ENCODE measurements around the gene CCDC177. TPM values are rescaled to one million over a fixed set of nuclear protein-coding genes. Genes with fewer than 3 reads are reported as not detected.
"Not testable (repeated sequence)": the region's sequence is repeated elsewhere in the genome, so short reads cannot be mapped to it uniquely, and the experiment has no call there.

CCDC177 gene
- polyA plus RNA-seq, 4 donors = 0.06 to 0.13 (median 0.07) TPM; not detected in 1

DNA sequence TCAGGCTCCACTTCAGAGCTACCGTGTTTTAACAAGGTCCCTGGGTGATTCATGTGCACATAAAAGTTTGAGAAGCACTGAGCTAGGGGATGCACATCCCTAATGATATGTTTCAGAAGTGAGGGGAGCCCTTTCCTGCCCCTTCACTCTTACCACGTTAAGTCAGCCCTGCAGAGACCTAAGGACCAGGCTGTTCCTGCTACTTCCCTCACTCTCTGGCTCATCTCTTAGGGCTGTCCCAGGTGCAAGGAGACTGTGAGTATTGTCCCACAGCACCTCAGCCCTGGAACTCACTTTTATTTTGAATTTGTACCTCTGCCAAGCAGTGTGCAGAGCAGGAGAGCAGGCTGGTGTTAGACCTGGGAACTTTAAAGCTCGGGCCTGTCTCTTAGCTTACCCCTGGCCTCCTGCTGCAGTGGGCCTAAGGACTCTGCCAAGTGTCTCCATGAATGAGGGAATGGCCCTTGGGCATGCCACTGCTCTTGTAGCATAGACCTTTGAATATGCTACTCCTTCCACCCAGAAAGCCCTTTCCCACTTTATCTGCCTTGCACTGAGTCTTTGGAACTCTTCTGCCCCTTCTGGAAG, 25.7 kb upstream of the CCDC177 start:
- DNase-seq (ENCODE audit: low read depth in 4 of 4, low spot score in 3 of 4) = no peak

DNA sequence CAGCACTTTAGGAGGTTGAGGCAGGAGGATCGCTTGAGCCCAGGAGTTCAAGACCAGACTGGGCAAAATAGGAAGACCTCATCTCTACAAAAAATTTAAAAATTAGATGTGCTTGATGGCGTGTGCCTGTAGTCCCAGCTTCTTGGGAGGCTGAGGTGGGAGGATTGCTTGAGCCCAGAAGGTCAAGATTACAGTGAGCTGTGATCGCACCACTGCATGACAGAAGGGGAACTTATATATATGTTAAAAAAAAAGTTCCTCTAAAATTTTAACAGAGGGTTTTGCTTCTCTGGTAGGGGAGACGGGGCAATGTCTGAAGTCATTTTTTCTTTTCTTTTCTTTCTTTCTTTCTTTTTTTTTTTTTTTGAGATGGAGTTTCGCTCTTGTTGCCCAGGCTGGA, 24.8 kb upstream of the CCDC177 start:
- DNase-seq (ENCODE audit: low read depth in 4 of 4, low spot score in 3 of 4) = not testable (repeated sequence)

DNA sequence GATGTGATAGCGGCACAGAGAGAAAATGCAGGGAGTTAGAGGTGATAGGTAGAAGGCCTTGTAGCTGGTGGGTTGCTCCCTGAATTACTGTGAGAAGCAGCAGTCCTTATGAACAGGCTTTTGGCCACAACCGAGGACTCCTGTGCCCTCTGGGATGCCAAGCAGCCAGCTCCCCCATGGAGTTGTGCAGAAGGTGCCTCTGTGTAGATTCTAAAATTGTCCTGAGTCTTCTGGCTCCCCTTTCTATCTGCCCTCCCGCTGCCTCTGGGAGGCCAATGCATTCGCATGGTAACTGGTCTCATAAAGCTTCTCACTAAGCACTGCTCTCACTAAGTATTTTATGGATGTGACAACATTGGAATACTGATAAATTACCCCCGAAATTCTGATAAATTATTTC, 20.7 kb upstream of the CCDC177 start:
- DNase-seq (ENCODE audit: low read depth in 4 of 4, low spot score in 3 of 4) = no peak

DNA sequence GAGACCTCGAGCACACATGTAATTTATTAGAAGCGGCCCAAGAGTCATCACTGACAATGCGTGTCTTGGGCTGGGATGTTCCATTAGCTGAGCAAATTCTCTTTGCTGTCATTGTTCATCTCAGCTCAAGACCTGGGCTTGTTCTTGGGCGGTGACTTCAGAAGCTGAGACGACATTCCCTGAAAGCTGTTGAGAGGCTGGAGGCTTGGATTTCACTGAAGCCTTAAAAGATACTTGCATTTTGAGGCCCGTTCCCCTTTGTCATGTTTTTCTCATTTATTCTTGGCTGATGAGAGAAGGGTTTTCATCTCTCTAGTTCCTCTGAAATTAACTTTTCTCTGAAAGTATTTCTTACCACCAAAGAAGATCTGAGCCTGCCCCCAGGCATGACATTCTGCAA, 20.2 kb upstream of the CCDC177 start:
- DNase-seq (ENCODE audit: low read depth in 4 of 4, low spot score in 3 of 4) = no peak

DNA sequence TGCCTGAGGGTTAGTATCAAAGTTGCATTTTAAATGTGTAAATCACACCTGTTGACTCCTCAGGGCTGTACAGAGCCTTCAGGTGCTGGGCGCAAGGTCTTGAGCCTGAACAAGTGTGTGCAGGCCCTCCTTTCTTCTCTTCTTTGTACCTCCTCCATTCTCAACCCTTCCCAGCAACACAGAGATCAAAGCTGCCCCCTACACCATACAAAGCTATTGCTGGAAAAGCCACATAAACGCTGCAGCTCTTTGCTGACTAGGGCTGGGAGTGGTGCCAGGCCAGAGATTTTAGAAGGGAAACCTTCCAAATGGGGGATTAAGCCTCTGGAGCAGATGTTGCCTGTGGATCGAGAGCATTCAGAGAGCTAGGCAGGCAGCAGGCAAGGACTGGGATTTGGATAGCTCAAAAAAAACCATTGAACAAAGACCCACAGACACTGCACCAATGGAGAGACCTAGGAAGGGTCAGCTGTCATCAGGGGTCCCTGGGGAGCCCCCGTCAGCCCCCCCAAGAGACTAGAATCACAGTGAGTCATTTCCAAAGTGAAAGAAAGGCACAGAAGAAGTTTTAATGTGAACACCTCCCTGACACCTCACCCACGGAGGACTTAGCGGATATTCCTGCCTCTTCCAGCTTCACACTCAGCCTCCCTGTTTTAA, 18.5 kb upstream of the CCDC177 start:
- DNase-seq (ENCODE audit: low read depth in 4 of 4, low spot score in 3 of 4) = no peak

DNA sequence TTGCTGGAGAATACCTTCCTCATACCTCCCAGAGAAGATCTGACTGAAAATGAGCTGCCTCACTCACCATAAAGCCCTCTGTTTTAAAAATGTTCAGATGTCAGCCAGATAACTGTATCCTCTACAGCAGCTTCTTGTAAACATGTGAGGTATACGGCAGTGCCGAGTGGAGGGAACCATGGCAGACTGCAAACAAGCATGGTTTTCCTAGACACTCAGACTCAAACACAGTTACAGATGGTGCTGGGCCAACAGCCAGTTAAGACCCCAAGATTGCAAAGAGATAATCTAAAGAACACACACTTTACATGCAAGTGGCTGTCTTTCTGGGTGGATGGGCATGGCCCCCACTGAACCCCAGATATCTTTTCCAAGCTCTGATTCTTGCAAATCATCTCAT, 16.6 kb upstream of the CCDC177 start:
- DNase-seq (ENCODE audit: low read depth in 4 of 4, low spot score in 3 of 4) = no peak

DNA sequence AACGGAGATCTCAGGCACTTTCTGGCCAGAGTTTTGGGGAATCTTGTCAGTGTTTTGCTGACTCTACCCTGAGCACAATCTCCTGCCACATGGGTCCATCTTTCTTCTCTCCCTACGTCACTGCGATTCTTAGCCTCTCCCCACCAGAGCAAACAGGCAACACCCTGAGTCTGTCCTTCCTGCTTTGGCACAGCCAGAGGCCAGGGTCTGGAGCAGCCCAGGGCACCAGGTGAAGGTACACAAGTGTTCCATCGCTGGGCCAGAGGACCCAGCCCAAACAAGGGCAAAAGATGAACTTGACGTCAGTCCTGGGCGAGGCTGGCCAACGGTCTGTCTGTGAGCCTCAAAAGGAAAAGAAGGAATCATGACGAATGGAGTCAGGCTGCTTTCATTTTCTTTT, 12.7 kb upstream of the CCDC177 start:
- DNase-seq (ENCODE audit: low read depth in 4 of 4, low spot score in 3 of 4) = no peak

DNA sequence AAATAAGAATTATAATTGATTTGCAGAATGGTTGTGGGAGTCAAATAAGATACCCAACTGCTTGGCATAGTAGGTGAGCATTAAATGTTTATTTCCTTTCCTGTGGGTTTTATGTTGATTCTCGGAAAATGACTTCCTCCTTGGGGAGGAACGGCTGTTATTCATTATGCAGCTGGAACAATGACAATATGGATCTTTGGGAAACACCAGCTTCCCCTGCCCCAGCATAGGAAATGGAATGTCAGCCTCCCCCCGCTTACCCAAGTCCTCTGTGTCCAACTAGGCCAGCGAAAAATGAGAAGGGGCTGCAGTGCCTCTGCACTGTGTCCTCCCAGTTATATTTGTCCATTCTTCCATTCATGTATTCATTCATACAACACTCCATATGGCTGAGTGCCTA, 11.7 kb upstream of the CCDC177 start:
- no peak for DNase-seq (ENCODE audit: low read depth in 4 of 4, low spot score in 3 of 4)

DNA sequence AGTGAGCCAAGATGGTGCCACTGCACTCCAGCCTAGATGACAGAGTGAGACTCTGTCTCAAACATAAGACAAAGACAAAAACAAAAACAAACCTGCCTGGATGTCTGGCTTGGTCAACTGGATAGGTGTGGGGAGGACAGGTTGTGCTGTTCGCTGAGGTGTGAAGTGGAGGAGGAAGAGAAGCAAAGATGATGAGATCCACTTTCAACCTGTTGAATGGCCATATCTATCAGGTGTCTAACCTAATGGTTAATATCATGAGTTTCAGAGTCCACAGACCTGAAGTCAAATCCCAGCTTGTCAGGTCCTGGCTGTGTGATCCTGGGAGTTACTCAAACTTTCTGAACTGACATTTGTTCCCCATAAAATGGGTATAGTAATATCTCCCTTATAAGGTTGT, 9.7 kb upstream of the CCDC177 start:
- no peak for DNase-seq (ENCODE audit: low read depth in 4 of 4, low spot score in 3 of 4)

DNA sequence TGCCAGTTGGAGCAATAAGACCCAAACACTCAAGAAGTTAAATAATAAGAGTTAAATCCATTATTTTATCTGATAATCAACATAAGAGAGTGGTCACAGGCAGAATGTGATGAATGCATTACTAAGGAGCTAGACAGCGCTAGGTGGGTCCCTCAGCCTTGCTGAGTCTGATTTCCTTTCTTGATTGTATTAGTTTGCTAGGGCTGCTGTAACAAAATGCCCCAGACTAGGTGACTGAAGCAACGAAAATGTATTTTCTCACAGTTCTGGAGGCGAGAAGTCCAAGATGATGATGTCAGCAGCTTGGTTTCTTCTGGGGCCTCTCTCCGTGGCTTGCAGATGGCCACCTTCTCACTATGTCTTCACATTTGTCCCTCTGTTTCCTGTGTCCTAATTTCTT, 8.2 kb upstream of the CCDC177 start:
- DNase-seq (ENCODE audit: low read depth in 4 of 4, low spot score in 3 of 4) = no peak

DNA sequence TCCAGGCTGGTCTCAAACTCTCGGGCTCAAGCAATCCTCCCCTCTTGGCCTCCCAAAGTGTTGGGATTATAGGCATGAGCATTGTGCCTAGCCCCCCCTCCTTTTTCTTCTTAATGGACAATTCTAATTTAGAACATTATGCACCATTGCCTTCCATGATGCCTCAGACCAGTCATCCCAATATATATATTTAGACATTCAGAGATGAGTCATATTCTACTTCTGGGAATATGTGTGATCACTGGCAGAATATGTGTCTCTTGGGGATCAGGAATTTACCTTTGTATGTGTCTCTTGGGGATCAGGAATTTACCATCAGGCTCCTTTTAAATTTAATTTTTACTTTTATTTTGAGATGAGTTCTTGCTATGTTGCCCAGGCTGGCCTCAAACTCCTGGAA, 7.5 kb upstream of the CCDC177 start:
- DNase-seq (ENCODE audit: low read depth in 4 of 4, low spot score in 3 of 4) = no peak

DNA sequence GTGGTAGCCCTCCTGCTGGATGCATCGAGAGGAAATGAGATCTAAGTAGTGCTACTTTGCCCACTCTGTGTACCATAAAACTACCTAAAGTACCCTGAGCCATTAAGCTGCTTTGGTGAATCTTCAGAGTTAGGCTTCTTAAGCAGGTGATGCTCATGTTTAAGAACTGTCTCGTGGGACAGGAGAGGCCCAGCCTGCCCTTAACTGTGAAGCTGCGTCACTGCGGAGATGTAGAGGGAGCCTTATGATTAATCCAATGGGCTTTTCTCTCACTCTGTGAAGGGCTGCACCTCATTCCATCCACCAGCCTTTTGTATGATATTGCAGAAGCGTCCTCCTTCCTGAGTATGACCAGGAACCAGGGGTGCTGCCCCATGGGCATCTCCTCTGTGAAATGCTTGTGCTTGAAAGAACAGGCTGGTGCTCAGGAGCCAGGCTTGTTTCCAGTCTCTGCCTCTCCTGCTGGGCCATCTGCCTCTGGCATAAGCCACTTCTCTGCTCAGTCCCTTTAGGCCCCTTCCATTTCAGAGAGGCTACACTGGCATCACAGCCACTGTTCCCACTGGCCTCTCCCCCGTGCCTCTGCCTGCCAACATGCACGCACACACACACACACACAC, 6.8 kb upstream of the CCDC177 start:
- DNase-seq (ENCODE audit: low read depth in 4 of 4, low spot score in 3 of 4) = no peak

DNA sequence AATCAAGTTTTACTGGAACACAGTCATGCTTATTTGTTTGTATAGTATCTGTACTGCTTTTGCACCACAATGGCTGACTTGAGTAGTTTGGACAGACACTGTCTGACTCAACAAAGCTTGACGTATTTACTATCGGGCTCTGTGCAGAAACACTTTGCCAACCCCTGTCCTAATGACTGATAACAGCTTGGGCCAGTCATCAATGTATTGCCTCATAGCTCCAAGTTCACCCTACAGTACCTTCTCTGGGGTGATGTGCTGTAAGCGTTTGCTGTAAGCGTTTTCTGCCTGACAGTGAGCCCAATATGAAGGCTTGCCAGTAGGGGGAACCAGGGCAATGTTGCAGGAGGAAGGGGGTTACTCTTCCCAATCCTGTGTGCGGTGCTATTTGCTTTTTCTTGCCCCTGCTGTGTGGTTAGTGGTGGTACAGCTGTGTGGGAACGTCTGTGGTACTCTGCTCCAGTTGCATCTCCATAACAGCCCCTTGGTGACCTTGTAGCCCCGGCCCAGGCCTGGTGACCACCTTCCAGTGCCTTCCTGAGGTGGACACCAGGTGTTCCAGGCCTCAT, 5.4 kb upstream of the CCDC177 start:
- no peak for DNase-seq (ENCODE audit: low read depth in 4 of 4, low spot score in 3 of 4)

DNA sequence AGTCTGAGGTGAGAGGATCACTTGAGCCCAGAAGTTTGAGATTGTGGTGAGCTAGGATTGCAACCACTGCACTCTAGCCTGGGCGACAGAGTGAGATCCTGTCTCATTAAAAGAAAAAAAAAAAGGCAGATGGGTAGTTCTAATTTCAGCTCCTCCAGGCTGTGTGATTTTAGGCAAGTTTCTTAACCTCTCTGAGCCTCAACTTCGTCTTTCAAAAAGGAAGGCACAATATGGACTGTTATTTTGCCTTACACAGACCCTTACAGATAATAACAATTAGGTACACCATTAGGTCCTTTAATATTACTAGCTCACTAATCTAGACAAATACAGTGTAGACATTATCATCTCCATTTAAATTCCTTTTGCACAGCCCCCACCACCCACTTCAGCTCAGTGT, 4.8 kb upstream of the CCDC177 start:
- DNase-seq (ENCODE audit: low read depth in 4 of 4, low spot score in 3 of 4) = no peak

DNA sequence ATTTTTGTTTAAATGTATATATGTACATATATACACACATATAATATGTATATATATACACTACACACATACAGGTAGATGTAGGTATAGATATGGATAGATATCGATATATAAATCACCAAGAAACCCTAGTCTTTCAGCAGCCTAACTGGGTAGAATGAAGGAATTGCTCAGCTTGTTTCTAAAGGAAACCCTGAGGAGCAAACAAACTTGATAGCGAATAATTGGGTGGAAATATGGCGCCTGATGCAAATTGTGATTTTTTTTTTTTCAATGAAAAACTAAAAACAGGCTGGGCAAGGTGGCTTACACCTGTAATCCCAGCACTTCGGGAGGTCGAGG, 254 bp upstream of the CCDC177 start:
- no peak for DNase-seq (ENCODE audit: low read depth in 4 of 4, low spot score in 3 of 4)

DNA sequence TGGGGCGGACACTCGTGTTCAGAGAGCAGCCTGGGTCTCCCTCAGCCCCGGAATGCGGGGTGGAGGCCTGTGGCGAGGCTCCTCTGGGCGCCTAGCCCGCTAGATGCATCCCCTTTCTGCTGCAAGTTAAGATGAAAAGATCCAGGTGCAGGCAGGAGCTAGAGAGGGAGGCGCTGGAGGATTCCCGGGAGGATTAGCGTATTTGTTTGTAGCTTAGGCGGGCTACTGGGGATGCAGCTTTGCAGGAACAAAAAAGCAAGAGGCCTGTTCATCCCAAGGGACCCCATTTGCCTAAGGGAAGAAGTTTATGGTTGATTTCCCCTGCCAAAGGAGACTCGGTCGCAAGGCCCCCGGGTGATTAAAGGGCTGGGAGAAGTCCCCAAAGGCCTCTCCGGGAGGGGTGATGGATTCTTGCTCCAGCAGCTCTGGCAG, 824 bp downstream of the CCDC177 start:
- DNase-seq (ENCODE audit: low read depth in 4 of 4, low spot score in 3 of 4) = no peak

DNA sequence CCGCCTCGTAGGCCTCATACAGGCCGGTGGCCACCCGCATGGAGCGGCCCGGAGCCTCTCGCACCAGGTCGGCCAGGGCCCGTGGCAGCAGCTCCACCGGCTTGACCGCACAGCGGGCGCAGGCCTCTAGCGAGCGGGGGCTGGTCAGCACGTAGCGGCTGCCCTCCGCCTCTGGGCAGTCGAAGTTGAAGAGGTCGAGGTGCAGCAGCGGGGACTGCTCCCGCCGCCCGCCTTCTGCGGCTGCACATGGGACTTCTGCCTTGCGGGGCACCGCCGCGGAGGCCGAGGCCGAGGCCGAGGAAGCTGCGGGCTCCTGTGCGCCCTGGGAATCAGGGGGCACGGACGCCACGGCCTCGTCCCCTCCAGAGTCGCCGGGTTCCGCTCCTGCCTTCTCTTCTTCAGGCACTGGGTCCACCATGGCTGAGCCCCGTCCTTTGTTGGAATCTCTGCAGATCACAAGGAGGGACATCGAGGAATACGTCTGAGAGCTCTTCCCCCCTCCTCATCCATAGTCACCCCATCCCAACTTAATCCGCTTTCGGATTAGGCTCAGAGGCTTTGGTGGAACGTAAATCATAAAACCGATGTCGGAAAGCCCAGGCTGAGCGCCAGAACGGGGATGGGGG, 1.4 kb downstream of the CCDC177 start:
- no peak for DNase-seq (ENCODE audit: low read depth in 4 of 4, low spot score in 3 of 4)

DNA sequence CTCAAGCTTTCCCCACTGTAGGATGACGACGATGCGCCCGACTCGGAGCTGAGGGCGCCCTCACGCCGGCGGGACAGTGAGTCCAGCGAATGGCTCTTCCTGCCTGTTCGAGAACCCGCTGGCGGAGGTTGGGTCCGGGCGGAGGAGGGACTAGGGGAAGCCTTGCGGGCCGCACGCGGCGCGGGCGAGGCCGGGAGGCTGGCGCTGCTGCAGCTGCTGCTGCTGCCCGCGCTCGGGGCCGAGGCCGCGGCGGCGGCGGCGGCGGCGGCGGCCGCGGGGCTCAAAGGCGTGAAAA, 1.9 kb downstream of the CCDC177 start:
- DNase-seq (ENCODE audit: low read depth in 4 of 4, low spot score in 3 of 4) = no peak

DNA sequence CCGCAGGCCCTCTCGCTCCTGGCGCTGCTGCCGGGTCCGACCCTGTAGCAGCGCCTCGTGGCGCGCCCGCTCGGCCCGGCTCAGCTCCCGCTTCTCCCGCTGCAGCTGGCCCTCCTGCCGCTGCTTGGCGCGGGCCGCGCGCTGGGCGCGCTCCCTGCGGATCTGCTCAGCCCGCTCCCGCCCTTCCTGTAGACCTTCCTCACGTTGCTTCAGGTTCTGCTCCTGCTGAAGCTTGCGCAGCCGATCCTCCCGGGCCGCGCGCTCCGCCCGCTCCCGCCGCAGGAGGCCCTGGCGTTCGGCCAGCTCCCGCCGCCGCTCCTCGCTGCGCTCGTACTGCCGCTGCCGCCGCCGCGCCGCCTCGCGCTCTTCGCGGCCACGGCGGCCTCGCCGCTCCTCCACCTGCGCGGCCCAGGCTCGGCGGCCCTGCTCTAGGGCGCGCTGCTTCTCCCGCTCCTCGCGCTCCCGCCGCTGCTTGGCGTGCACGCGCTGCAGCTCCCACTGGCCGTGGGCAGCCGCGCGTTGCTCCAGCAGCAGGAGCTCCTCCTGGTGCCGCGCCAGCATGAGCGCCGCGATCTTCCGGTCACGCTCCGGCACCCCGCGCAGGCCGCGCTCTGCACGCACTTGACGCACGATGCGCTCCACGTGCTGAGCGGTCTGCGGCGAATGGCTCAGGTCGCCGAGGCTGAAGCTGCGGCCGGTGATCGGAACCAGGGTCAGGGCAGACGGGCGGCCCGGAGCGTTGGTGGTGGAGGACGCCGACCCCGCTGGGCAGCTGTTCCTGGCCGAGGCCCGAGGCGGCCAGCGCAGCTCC, 2.4 kb downstream of the CCDC177 start:
- no peak for DNase-seq (ENCODE audit: low read depth in 4 of 4, low spot score in 3 of 4)

DNA sequence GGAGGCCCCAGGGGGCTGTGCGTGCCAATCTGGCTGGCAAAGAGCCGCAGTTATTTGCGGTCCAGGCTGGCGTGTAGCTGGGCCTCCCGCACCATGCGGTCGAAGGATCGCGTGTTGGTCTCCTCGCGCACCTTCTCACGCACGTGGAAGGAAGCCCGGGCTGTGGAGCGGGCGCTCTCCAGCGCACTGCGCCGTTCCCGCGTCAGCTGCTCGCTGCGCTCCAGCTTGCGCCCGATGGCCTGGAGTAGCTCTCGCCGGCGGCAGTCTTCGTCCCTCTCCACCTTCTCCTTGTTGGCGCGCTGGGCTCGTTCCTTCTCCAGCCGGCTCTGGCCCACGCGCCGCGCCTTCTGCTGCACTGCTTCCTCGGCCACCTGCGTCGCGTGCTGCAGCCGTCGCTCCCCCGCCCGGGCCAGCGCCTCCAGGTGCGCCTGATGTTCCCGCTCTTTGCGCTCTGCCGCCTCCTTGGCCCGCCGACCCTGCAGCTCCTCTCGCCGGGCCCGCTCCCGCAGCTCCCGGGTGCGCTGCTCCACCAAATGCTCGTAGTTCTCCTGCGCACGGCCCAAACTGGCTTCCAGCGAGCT, 3.1 kb downstream of the CCDC177 start:
- no peak for DNase-seq (ENCODE audit: low read depth in 4 of 4, low spot score in 3 of 4)

DNA sequence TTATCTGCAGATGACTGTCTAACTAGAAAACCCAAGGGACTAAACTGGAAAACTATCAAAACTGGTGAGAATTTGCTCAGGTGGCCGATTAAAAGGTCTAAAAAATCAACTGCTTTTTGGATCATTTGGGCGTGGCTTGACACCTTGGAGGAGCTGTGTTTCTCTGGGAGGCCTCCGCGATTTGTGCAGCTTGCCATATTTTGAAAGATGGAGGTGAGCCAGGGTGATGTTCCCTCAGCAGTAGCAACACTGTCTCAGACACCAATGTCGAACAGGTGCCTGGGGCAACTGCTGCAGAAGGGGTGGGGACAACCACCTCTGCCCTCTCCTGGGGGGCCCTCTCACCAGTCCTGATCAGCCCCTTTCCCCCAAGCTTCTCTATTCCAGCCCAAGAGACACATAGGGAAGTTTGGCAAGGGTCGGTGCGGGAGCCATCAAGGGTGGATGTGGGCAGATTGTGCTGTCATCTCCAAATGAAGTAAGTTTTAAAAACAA, 3.8 kb downstream of the CCDC177 start:
- no peak for DNase-seq (ENCODE audit: low read depth in 4 of 4, low spot score in 3 of 4)
